Neural progenitor cell (in vitro differentiated cells): Measurements from ENCODE around the gene DIDO1. TPM values are rescaled to one million over a fixed set of nuclear protein-coding genes. Genes with fewer than 3 reads are reported as not detected.

ENCODE experiments used
- DNase-seq: peaks from one replicate; pipeline ENCODE4 v3.0.0-alpha.2; 2016; ENCODE audit warnings: low spot score
- H2AFZ ChIP-seq: fragments of 200-600 bp; sonication (generic); replicated peaks from 2 replicates; pipeline ENCODE4 v1.6.1; 2016; ENCODE audit warnings: antibody characterized with exemption
- H3F3A ChIP-seq: fragments of 200-600 bp; sonication (generic); 2 replicates; pipeline ENCODE4 v1.6.1; 2016; ENCODE audit warnings: antibody characterized with exemption, low read depth
- H3K27ac ChIP-seq: fragments of 200-600 bp; sonication (generic); 2 replicates; pipeline ENCODE4 v1.5.1; 2016; ENCODE audit warnings: mild to moderate bottlenecking
- H3K27me3 ChIP-seq: fragments of 200-600 bp; sonication (generic); 2 replicates; pipeline ENCODE4 v1.6.1; 2016; ENCODE audit warnings: mild to moderate bottlenecking, moderate library complexity
- H3K36me3 ChIP-seq: fragments of 200-600 bp; sonication (generic); 2 replicates; pipeline ENCODE4 v1.5.1; 2016
- H3K4me1 ChIP-seq: fragments of 200-600 bp; sonication (generic); 2 replicates; pipeline ENCODE4 v1.6.1; 2016; ENCODE audit warnings: mixed run types
- H3K4me2 ChIP-seq: fragments of 200-600 bp; sonication (generic); 2 replicates; pipeline ENCODE4 v1.6.1; 2016
- H3K4me3 ChIP-seq: fragments of 200-600 bp; sonication (generic); 2 replicates; pipeline ENCODE4 v1.5.1; 2016
- H3K79me2 ChIP-seq: fragments of 200-600 bp; sonication (generic); 2 replicates; pipeline ENCODE4 v1.6.1; 2016; ENCODE audit warnings: low read depth
- H3K9ac ChIP-seq: fragments of 200-600 bp; sonication (generic); 2 replicates; pipeline ENCODE4 v1.6.1; 2016
- H3K9me3 ChIP-seq: fragments of 200-600 bp; sonication (generic); 2 replicates; pipeline ENCODE4 v1.5.1; 2016; ENCODE audit warnings: low read depth
- H4K20me1 ChIP-seq: fragments of 200-600 bp; sonication (generic); 2 replicates; pipeline ENCODE4 v1.6.1; 2016; ENCODE audit warnings: low read depth
- H3K27ac Mint-ChIP-seq: 3 replicates; pipeline ENCODE4 v1.8.0; 2021; ENCODE audit warnings: mixed read lengths
- H3K27me3 Mint-ChIP-seq: 2 replicates; pipeline ENCODE4 v1.8.0; 2022; ENCODE audit warnings: low read depth, mild to moderate bottlenecking, inconsistent platforms, moderate library complexity, mixed read lengths; ENCODE audit not compliant: insufficient read depth
- H3K36me3 Mint-ChIP-seq: 3 replicates; pipeline ENCODE4 v1.8.0; 2021; ENCODE audit warnings: mixed read lengths
- H3K4me1 Mint-ChIP-seq: 3 replicates; pipeline ENCODE4 v1.8.0; 2021; ENCODE audit warnings: mixed read lengths
- H3K4me3 Mint-ChIP-seq: 3 replicates; pipeline ENCODE4 v1.8.0; 2021; ENCODE audit warnings: mild to moderate bottlenecking, moderate library complexity, mixed read lengths
- H3K9me3 Mint-ChIP-seq: 3 replicates; pipeline ENCODE4 v1.8.0; 2020; ENCODE audit warnings: mixed read lengths
- EZH2 ChIP-seq: fragments of 200-600 bp; sonication (generic); IDR thresholded peaks from 2 replicates; pipeline ENCODE4 v1.6.1; 2017; ENCODE audit warnings: antibody characterized with exemption, mild to moderate bottlenecking, moderate library complexity
- EZH2phosphoT487 ChIP-seq: fragments of 200-600 bp; sonication (generic); IDR thresholded peaks from 2 replicates; pipeline ENCODE4 v1.6.1; 2017; ENCODE audit warnings: antibody characterized with exemption
- total RNA-seq: library from RNA; depleted of rRNA; stranded (reverse); fragments of >200 nt; gene quantifications from 2 replicates; pipeline ENCODE4 v1.2.3, GENCODE V29; 2015; ENCODE audit warnings: low replicate concordance
- TF ChIP-seq, protein P1 (sequence below): fragments of 200-600 bp; sonication (generic); IDR thresholded peaks from 2 replicates; pipeline ENCODE4 v1.5.1; 2017; ENCODE audit warnings: antibody characterized with exemption, mild to moderate bottlenecking

DIDO1 gene
- total RNA-seq, 1 donor from 2014 or later = 64.5 TPM

- peaks cover 9% of the 10 kb centered on the region for H3K79me2 ChIP-seq
- no peak overlapping the region for H3K4me3 ChIP-seq
- H4K20me1 ChIP-seq = peaks cover 27% of the 10 kb centered on the region
- DNase-seq = no peak
- Mint-ChIP-seq H3K4me1 (peaks cover 17% of the 10 kb centered on the region), H3K4me3 (no peak overlapping the region), H3K27ac (no peak overlapping the region), H3K36me3 (peaks cover 34% of the 10 kb centered on the region), H3K9me3 (no peaks in the 10 kb centered on the region), H3K27me3 (peaks cover 2% of the 10 kb centered on the region)
- no peak overlapping the region for H3K4me2 ChIP-seq
- H3K4me1 ChIP-seq = peaks cover 21% of the 10 kb centered on the region
- no peak overlapping the region for H3K27ac ChIP-seq
- H3K27me3 ChIP-seq = peaks cover 6% of the 10 kb centered on the region
- TF ChIP-seq EZH2phosphoT487 (no peak), EZH2 (no peak)
- TF ChIP-seq, protein P1, sequence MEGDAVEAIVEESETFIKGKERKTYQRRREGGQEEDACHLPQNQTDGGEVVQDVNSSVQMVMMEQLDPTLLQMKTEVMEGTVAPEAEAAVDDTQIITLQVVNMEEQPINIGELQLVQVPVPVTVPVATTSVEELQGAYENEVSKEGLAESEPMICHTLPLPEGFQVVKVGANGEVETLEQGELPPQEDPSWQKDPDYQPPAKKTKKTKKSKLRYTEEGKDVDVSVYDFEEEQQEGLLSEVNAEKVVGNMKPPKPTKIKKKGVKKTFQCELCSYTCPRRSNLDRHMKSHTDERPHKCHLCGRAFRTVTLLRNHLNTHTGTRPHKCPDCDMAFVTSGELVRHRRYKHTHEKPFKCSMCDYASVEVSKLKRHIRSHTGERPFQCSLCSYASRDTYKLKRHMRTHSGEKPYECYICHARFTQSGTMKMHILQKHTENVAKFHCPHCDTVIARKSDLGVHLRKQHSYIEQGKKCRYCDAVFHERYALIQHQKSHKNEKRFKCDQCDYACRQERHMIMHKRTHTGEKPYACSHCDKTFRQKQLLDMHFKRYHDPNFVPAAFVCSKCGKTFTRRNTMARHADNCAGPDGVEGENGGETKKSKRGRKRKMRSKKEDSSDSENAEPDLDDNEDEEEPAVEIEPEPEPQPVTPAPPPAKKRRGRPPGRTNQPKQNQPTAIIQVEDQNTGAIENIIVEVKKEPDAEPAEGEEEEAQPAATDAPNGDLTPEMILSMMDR = no peak
- H3K9ac ChIP-seq = no peak overlapping the region
- peaks cover 26% of the 10 kb centered on the region for H3F3A ChIP-seq
- H2AFZ ChIP-seq = no peak overlapping the region
- H3K9me3 ChIP-seq = no peaks in the 10 kb centered on the region
- H3K36me3 ChIP-seq = no peaks in the 10 kb centered on the region
Observed at GRCh38 chr20:62951143-62951895, 25.0 kb upstream of the DIDO1 start.

- DNase-seq = no peak
- Histone ChIP-seq H3K9ac (no peak overlapping the region), H3K9me3 (no peaks in the 10 kb centered on the region), H3F3A (peaks cover 26% of the 10 kb centered on the region), H4K20me1 (peaks cover 28% of the 10 kb centered on the region), H3K4me2 (no peak overlapping the region), H3K27ac (no peak overlapping the region), H3K4me1 (peaks cover 21% of the 10 kb centered on the region), H3K36me3 (no peaks in the 10 kb centered on the region), H3K4me3 (no peak overlapping the region), H2AFZ (no peak overlapping the region), H3K79me2 (peaks cover 12% of the 10 kb centered on the region), H3K27me3 (peaks cover 6% of the 10 kb centered on the region)
- H3K4me1 Mint-ChIP-seq = peaks cover 17% of the 10 kb centered on the region
- no peaks in the 10 kb centered on the region for H3K9me3 Mint-ChIP-seq
- H3K36me3 Mint-ChIP-seq = peaks cover 35% of the 10 kb centered on the region
- peaks cover 2% of the 10 kb centered on the region for H3K27me3 Mint-ChIP-seq
- no peak overlapping the region for H3K4me3 Mint-ChIP-seq
- no peak overlapping the region for H3K27ac Mint-ChIP-seq
- TF ChIP-seq EZH2 (no peak), EZH2phosphoT487 (no peak)
- TF ChIP-seq, protein P1 = no peak
Observed at GRCh38 chr20:62950741-62951140, 24.4 kb upstream of the DIDO1 start.

GRCh38 chr20:62949962-62950361 is 23.7 kb upstream of the DIDO1 start:
- Histone ChIP-seq H3K4me2 (no peak overlapping the region), H3K4me3 (no peak overlapping the region), H3K36me3 (no peaks in the 10 kb centered on the region), H3K9me3 (no peaks in the 10 kb centered on the region), H3K27me3 (peaks cover 6% of the 10 kb centered on the region), H3F3A (peaks cover 25% of the 10 kb centered on the region), H3K79me2 (peaks cover 12% of the 10 kb centered on the region), H3K27ac (no peak overlapping the region), H4K20me1 (peaks cover 31% of the 10 kb centered on the region), H3K9ac (no peak overlapping the region), H3K4me1 (peaks cover 21% of the 10 kb centered on the region), H2AFZ (no peak overlapping the region)
- Mint-ChIP-seq H3K27ac (peak overlapping the region; percentile 76), H3K36me3 (peaks cover 37% of the 10 kb centered on the region), H3K4me3 (no peak overlapping the region), H3K9me3 (no peaks in the 10 kb centered on the region), H3K4me1 (peaks cover 17% of the 10 kb centered on the region), H3K27me3 (peaks cover 2% of the 10 kb centered on the region)
- no peak for DNase-seq
- TF ChIP-seq EZH2 (no peak), EZH2phosphoT487 (no peak)
- TF ChIP-seq, protein P1 = no peak
